ENCODE results near the gene WDR5B. TPM values are rescaled to one million over a fixed set of nuclear protein-coding genes. Genes with fewer than 3 reads are reported as not detected.

WDR5B gene
- total and polyA plus RNA-seq, 8 donors = 5.5 to 11.5 (median 9.3) TPM

DNA sequence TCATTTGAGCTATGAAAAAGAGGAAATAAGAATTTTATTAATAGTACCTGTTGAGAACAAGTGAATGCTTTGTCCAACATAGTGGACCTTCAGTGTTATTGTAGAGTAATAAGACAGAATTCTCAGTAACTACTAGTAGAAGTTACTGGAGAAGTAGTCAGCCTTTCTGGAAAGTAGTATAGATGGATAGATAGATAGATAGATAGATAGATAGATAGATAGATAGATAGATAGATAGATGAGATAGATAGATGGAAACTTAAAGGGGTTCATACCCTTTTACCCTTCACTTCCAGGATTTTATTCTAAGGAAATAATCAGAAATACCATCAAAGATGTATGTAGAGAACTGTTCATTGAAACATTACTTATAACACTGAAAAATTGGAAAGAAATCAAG lies 26.7 kb downstream of the WDR5B start:
- DNase-seq (no peak), ATAC-seq (no peak)
- Histone ChIP-seq H3K36me3 (no peaks in the 10 kb centered on the region), H3K27ac (no peak overlapping the region), H3K4me3 (no peak overlapping the region), H3K9me3 (no peaks in the 10 kb centered on the region), H3K27me3 (no peaks in the 10 kb centered on the region), H3K4me1 (peaks cover 0 to 11% of the 10 kb centered on the region in 2 donors)
- intact Hi-C loops (cut with DNase I) = no loop called here
- TF ChIP-seq, protein P1, sequence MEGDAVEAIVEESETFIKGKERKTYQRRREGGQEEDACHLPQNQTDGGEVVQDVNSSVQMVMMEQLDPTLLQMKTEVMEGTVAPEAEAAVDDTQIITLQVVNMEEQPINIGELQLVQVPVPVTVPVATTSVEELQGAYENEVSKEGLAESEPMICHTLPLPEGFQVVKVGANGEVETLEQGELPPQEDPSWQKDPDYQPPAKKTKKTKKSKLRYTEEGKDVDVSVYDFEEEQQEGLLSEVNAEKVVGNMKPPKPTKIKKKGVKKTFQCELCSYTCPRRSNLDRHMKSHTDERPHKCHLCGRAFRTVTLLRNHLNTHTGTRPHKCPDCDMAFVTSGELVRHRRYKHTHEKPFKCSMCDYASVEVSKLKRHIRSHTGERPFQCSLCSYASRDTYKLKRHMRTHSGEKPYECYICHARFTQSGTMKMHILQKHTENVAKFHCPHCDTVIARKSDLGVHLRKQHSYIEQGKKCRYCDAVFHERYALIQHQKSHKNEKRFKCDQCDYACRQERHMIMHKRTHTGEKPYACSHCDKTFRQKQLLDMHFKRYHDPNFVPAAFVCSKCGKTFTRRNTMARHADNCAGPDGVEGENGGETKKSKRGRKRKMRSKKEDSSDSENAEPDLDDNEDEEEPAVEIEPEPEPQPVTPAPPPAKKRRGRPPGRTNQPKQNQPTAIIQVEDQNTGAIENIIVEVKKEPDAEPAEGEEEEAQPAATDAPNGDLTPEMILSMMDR (IDR thresholded peaks at IDR 0.05) = no peak

GRCh38 chr3:122387709-122388108 lies 28.2 kb downstream of the WDR5B start:
- TF ChIP-seq, protein P1 (IDR thresholded peaks at IDR 0.05) = no peak
- Histone ChIP-seq H3K4me3 (no peak overlapping the region), H3K4me1 (peaks cover 0 to 15% of the 10 kb centered on the region in 2 donors), H3K36me3 (no peaks in the 10 kb centered on the region), H3K9me3 (no peaks in the 10 kb centered on the region), H3K27me3 (no peaks in the 10 kb centered on the region), H3K27ac (no peak overlapping the region)
- ATAC-seq (no peak), DNase-seq (no peak)
- intact Hi-C loops (cut with DNase I) = no loop called here

GRCh38 chr3:122383771-122384697 lies 31.8 kb downstream of the WDR5B start, which contains the start of gene FAM162A:
Gene FAM162A, plus strand, starts transcription at chr3:122384182. Its CDS starts 84 bp downstream, at chr3:122384266.
- intact Hi-C loops (cut with DNase I) = no loop called here
- Histone ChIP-seq H3K4me1 (peaks cover 3 to 28% of the 10 kb centered on the region in 2 donors), H3K4me3 (peak within 1 kb of the TSS; percentile 71 to 74), H3K9me3 (no peaks in the 10 kb centered on the region), H3K27me3 (no peaks in the 10 kb centered on the region), H3K27ac (peak within 1 kb of the TSS; percentile 87 to 89), H3K36me3 (no peaks in the 10 kb centered on the region)
- ATAC-seq (peak; percentile 98), DNase-seq (peak; percentile 93 to 100 (median 96))
- TF ChIP-seq, protein P1 (IDR thresholded peaks at IDR 0.05) = peak; percentile 42 to 63

GRCh38 chr3:122382888-122383666 lies 32.8 kb downstream of the WDR5B start, which contains the start of gene MIX23:
Gene MIX23, minus strand, starts transcription at chr3:122383231. Its CDS starts 7 bp downstream, at chr3:122383224.
- no peaks in the 10 kb centered on the region for H3K9me3 ChIP-seq
- ATAC-seq (peak; percentile 85), DNase-seq (peak; percentile 84 to 94 (median 87))
- H3K27me3 ChIP-seq = no peaks in the 10 kb centered on the region
- TF ChIP-seq, protein P1 (IDR thresholded peaks at IDR 0.05) = no peak
- H3K4me3 ChIP-seq = peak within 1 kb of the TSS; percentile 71 to 74
- intact Hi-C loops (cut with DNase I) = no loop called here
- H3K4me1 ChIP-seq = peaks cover 3 to 36% of the 10 kb centered on the region in 2 donors
- no peaks in the 10 kb centered on the region for H3K36me3 ChIP-seq
- peak within 1 kb of the TSS; percentile 87 to 89 for H3K27ac ChIP-seq

Measured in left lung (tissue), 10 donors.